NCI-H524 (cell line): ENCODE measurements around the gene DAB1.

Experiments used
- DNase-seq, 2 experiments: peaks; one replicate each; lab custom pipeline; 2025; lab: John Stamatoyannopoulos, UW

DAB1 gene

DNA sequence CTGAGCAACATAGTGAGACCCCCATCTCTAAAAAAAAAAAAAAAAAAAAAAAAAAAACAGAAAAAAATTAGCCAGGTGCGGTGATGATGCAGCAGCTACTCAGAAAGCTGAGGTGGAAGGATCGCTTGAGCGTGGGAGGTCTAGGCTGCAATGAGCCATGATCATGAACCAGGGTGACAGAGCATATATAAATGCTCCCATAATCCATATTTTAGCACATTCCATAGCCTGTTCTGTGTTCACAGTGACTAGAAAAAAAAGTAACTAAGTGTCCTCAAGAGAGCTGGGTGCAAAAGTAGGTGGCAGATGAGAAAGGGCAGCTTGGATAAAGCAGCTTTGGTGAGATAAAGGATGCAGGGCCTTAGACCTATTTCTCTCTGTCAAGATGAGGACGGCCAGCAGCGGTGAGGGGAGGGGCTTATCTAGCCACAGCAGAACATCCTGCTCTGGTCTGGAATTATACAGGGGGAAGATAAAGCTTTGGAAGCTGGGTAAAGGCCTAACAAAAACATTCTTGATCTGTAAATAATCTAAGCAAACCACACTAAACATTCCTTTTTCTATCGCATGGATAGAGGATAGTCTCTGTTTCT lies 205.3 kb downstream of the DAB1 start:
- DNase-seq: no peak

DNA sequence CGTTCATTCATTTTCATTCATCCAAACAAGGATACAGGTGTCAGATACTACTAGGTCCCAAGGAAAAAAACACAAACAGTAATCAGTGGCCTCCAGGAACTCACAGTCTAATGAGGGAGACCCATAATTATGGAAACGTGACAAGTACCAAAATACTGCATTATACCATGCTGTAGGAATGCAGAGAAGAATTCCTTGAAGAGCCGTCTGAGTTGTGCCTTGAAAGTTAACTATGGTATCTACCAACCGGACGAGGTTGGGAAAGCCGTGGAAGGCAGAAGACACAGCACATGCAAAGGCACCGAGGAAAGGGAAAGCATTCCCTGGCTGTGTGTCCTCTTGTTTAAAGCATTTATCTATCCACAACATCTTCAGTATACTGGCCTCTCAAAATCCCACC lies 206.0 kb downstream of the DAB1 start:
- DNase-seq: no peak

DNA sequence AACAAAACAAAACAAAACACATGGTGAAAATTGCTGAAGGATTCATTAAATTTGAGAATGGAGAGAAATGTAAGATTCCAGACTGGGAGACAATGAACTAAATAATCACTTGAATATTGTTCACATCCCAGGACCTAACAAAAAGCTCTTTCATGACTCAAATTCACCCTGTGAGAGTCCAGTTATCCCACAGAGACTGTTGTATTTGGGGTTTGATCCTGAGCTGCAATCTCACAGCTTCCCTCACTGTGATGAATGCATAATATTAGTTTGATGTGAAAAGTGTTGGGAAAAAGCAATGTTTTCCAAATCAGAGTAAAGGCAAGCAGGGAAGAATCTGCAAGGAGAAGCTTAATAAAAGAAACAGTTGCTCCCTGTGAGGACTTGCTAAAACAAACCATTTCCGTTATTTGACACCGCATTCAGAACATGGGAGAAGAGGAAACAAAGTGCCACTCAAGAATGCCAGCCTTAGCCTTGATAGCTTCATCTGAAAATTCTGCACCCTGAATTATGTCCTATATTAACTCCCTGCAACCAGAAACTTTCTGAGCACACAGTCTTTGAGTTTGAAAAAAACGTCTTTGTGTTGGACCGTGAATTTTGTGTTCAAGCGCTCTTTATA lies 208.8 kb downstream of the DAB1 start:
- peak in 1 of 2 experiments; percentile 17 for DNase-seq

DNA sequence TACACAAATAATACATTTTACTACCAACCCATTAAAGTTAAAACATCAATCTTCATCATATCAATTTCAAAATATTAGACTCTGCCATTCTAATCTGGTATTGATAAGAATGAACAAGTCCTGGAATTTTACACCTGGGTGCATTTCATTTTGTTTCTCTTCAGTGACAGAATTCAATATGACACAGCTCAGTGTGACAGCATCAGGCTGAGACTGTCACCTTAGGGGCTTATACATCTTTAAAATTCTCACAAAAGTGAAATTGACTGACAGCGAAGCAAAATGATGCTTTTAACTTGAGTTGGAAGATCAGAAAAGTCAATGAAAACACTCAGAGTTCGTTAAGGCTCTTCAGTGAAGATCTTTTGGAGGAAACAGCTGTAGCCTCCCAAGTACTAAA lies 213.0 kb downstream of the DAB1 start:
- no peak for DNase-seq

DNA sequence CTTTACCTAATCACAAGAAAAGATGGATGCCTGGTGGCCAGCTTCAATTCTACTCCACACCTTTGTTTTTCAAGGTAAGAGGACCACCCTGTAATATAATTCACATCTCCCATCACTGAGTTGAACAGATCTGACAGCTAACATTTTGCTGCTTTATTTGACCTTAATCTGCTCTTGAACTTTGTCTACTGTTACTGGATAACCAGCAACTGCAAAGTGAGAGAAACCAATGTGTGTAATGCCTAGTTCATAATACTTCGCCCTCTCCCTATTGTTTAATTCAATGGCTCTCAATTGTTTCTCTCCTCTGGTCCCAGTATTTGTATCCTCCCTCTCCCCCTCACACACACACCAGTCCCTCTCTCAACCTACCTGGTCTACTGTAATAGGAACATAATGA lies 214.4 kb downstream of the DAB1 start:
- DNase-seq: no peak

DNA sequence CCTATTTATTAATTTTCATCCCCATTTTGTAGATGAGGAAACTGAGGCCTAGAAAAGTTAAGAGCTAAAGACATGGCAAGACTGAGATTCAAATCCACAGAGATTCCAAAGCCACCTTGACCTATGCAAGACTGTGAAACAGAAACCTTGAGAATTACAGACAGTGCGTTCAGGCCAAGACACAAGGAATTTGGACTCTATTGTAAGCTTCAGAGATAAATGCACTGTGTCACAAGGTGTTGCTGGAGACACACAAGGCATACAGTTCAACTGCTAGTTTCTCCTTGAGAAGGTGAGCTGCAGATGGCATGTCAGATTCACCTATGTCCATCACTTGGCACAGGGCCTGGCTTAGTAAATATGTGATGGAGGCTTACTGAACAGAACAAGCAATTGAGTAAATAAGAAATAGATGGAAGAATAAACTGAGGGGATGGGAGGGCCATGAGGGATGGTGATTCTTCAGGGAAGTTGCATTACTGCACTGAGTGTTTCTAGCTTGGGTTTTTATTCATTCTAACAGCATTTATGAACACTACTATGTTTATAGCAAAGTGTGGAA lies 215.0 kb downstream of the DAB1 start:
- DNase-seq: no peak

DNA sequence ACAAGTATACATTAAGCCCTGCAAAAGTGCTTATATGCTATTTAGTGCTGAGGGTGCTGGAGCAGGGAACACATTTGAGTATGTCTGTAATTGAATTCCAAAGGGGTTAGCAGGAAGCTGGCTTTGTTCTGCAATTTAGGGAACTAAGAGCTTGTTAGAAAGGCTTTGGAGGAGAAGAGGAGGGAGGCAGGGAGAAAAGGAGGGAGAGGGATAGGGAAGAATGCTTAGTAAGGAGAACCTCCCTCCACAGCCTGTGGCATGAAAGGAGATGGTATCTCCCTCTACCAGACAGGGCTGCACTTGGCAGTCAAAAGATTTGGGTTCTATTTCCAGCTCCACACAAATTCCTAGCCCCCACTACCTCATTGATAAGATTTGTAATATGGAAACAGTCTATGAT lies 217.8 kb downstream of the DAB1 start:
- DNase-seq: no peak

DNA sequence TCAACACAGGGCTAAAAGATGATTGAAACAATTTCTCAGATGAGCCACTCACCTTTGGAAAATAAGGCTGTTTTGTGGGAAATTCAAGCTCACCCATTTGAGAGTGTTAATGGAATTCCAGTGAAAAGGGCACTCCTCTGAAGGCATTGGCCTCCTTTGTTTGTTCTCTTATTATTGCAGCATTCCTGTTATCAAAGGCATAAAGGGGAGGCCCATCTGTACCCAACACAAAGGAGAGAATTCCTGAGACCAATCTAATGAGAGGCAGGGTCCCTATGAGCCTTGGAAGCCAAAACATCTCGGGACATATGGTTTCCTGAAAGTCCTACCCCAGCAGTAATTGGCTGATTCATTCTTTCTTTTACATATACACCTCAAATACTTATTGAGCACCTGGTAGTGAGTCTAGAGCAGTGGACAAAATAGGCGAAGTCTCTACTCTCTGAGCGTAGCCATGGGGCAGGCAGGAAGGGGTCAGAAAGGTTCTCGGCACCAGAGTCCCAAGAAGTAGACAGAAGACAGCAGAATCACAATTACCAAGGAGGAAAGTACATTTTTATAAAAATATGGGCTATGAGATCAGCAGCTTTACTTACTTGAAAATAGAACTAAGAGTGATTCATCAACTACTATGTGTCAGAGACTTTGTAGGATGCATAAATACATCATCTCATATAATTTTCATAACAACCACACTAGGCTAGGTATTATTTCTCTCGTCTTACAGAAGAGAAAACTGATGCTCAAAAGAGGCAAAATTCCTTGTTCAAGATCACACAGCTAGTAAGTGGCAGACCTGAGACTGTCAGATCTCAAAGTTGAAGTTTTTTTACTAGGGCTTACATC lies 218.7 kb downstream of the DAB1 start:
- DNase-seq: no peak

DNA sequence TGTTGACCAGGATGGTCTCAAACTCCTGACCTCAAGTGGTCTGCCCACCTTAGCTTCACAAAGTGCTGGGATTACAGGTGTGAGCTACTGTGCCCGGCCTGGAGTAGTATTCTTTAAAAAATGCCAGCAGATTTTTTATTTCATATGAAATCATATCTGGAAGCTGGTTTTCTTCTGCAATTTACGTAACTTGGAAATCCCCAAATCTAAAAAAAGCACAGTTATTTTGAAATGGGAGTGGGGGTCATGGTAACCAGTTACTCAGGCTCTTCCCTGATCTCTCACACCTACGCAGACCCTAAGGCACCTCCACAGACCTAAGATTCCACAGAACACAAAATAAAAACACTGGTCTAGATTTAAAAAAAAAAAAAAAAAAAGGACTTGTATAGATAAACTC lies 219.8 kb downstream of the DAB1 start:
- no peak for DNase-seq

DNA sequence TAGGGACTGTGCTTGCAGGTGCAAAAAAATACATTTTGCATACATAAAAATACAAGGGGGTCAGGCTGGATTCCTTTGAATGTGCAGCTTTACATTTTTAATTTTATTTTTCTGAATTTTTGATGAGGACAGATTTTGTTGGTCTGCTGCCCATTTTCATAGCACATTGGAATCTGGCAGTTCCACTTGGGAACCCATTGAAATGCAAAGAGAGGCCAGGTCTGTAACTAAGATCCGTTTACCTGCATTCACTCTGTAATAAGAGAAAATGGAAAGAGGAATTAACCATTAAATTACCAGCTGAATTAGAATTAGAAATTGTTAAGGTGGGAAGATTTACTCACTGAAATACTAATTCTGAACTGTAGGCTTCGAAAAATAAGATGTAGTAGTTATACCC lies 221.6 kb downstream of the DAB1 start:
- DNase-seq: no peak

DNA sequence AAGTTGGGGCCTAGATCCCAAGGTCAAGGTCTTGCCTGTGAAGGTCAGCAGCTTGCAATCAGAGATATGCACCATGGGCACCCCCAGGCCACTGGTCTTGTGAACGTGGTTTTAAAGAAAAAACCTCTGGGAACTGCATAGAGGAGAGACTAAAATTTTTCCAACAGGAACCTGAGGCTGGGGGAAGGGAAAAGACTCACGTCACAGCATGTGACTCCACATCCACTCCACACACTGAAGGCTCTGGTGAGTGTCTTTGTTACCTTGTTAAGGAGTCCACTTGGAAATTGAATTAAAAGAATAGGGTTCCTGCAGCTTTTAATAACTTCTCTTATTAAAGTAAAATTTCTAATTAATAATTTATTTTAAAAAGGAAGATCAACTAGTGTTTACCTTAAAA lies 224.9 kb downstream of the DAB1 start:
- no peak for DNase-seq

DNA sequence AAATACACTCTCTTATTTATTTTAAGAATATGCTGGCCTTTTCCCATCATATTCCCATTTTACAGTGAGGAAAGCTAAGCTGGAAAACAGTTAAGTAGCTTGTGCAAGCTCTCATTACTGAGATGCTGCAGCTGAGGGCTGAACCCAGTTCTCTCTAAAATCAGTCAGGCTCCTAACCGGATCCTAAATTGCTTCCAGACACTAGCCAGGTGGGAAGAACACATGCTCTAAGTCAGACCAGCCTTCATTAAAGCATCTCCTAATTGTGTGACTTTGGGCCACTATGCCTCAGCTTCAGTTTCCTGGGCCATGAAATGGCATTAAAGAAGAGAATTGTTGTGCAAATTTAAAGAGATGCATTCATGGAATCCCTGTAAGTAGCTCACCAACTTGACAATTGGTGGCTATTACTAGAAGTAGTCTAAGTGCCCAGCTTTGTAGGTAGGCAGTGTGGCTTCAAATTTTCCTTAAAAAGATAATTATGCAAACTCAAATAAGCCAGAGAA lies 228.4 kb downstream of the DAB1 start:
- no peak for DNase-seq

DNA sequence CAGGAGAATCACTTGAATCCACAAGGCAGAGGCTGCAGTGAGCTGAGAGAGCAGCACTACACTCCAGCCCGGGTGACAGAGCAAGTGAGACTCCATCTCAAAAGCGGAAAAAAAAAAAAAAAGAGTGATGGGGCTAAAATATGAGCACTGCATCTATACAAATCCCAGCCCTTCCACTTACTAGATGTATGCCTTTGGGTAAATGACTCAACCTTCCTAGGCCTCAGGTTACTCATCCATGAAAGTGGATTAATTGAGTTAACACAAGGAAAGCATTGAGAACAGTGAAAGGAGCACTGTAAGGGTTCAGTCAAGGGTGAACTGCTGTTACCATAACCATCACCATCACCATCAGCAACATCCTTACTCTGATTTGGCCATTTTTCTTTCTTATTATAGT lies 231.6 kb downstream of the DAB1 start:
- peak in 1 of 2 experiments; percentile 2 for DNase-seq

DNA sequence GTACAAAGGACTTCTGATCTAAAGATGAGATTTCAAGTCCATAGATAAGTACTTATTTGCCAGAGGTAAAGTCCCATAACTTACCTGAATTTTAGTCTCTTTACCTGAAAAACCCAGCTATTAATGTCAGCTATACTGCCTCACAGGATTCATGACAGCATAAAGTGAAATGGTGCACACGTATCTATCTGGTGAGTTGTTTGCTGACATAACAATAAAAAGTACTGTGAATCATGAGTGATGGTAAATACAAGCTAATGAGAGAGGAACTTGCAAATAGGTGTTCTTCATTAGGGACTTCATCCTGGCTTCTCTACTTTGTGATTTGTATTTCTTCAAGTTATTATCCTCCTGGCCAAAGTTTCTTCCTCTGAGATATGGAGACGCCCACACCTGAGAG lies 233.0 kb downstream of the DAB1 start:
- DNase-seq: no peak

DNA sequence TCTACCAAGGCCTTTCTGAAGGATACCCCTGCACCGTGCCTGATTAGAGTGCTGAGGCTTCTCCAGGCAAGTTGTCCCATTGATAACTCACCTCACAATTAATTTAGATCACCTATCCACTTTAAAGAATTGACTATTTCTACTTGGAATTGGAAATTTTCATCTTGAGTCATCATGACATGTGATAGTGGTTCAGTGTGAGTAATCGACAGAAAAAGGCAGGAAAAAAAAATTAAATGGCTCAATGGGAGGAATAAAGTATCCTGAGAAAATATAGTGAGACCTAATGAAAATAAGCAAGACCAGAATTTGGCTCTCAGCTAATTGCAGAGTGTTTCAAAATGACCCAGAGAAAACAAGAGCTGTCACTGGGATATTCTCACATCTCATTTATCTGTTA lies 235.7 kb downstream of the DAB1 start:
- no peak for DNase-seq

DNA sequence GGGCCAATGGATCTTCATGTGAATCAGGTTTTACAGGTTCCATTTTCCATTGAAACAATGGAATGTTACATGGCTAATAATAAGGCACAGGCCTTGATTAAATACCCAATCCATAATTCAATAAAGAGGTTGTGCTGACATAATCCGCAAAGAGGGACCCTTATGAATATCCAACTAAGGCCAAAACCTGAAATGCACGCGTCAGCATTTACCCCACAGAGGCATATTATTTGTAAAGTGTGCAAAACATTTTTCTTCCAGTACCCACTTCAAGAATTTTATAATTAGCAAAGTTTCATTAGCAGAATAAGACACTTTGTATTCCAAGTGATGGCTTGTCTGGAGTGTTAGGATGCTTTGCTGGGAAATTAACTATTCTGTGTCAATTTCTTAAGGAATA lies 237.4 kb downstream of the DAB1 start:
- DNase-seq: no peak

DNA sequence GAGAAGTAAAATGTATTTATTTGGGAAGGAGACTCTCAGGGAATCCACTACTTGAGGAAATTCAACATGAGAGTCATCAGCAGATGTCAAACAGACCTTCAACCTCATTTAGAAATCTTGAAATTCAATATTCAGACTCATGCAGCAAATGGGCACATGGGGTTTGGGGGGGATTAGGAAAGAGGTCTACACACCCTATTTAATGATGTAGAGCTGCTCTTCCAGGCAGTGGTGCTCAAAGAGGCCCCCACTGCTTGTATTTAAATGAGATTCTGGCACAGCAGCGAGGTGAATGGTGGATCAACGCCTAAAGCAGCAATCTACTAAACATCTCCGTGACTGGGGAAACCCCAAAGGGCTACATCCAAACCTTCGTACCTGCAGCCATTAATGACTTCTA lies 244.9 kb downstream of the DAB1 start:
- peak; percentile 1 to 65 for DNase-seq

DNA sequence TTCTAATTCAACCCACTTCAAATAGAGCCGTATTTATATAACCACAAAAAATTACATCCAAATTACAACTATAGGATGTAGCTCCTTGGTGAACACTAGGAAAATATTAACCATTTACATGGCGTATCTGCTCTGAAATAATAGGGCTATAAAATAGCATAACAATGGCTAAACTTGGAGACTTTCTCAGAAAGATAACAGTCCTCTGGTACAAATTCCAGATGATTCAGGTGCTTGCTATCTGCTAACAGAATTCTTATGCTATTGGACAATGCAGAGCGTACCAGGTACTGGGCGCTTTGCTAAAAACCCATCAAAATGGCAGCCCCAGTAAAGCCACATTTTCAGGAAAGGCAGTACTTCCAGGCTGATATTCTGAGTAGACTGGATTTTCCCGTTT lies 248.4 kb downstream of the DAB1 start:
- DNase-seq: no peak

DNA sequence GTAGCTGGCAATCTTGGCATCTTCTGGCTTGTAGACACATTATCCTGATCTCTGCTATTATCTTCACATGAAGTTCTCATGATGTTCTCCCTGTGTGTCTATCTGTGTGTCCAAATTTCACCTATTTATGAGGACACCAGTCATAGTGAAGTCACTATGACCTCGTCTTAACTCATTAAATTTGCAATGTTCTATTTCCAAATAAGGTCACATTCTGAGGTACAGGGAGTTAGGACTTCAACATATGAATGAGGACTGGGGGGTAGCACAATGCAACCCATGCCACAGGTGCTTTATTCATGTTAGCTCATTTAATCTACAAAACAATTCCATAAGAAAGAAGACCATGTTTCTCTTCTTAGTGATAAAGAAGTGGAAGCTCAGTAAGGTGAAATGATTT lies 251.8 kb downstream of the DAB1 start:
- DNase-seq: no peak

DNA sequence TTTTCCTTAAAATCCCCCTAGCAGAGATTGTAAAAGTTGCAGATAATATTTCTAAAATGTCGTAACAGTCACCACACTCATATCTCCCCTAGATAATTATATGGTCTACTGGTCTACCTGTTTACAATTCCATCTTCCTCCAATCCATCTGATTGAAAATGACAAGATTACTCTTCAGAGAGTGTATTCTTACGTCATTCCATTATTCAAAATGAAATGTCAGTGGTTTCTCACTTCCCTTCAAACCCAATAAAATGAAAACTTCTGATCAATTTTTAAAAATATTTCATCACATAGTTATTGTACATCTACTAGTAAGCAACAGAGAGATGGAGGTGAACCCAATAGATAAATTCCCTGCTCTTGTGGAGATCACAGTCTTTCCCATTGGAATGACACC lies 255.9 kb downstream of the DAB1 start:
- DNase-seq: no peak

DNA sequence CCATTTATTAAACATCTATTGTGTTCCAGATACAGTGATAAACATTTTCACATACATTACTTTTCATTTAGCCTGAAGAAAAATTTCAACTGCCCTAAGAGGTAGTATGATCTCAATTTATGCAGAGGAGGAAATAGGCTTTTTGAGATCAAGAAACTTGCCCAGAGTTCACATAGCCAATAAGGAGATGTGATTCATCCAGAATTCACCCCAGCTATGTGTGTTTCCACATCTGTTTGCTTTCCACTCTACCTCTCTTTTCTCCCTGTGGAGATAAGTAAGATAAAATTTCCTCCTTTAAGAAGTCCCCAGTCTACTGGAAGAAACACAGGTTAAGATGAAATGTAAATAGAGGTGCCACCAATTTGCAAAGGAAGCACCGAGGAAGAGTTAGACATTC lies 258.3 kb downstream of the DAB1 start:
- no peak for DNase-seq

DNA sequence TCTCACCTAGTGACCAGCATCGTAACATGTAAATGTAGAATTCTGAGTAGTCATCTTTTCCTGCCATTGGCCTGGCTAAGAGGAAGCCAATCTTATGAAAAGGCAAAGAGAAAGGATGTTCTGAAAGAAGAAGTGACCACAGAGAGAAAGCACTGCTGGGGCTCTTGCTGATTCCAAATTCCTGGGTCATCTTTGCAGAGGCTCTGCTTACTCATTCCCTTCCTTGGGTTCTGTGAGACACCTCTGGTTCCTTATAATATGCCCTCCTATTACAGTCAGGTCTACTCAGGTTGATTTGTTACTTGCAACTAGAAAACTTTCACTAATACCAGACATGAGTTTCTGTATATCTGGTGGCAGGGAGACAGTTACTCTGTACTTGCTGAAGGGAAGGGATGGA lies 259.3 kb downstream of the DAB1 start:
- DNase-seq: no peak

DNA sequence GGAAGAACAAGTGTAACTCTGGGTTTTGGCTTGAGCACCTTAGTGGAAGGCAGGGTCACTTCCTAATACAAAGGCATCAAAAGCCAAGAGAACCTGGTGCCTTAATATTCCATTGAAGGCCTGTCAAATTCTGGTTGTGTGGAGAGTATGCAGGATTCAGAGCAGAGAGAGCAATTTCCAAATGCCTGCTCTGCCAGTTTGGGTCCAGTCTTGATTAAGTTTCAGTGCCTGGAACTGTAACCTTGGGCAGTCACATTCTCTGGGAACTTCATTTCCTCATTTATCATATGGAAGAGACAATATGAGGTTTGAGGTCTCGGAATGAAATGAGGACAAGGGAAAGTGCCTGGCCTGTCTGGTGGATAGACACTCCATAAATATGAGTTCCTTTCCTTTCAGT lies 260.1 kb downstream of the DAB1 start:
- DNase-seq: no peak
